H9 (cell line): ENCODE results near the gene UQCR10. TPM values are rescaled to one million over a fixed set of nuclear protein-coding genes. Genes with fewer than 3 reads are reported as not detected.

ENCODE experiments used
- DNase-seq: peaks from one replicate; pipeline ENCODE4 v3.0.0-alpha.2; 2017
- H2AFZ ChIP-seq: one replicate; pipeline ENCODE4 v1.6.1; 2013; ENCODE audit warnings: mild to moderate bottlenecking, low read length, control low read depth, moderate library complexity
- H2AK5ac ChIP-seq: 2 replicates; pipeline ENCODE4 v1.6.1; 2013; ENCODE audit warnings: low read length, control low read depth, mixed read lengths; ENCODE audit not compliant: insufficient read length
- H2BK120ac ChIP-seq: one replicate; pipeline ENCODE4 v1.6.1; 2013; ENCODE audit warnings: low read depth, mild to moderate bottlenecking, low read length, control low read depth, inconsistent platforms; ENCODE audit not compliant: poor library complexity, severe bottlenecking
- H2BK12ac ChIP-seq: 2 replicates; pipeline ENCODE4 v1.6.1; 2013; ENCODE audit warnings: low read length, control low read depth, mixed read lengths, low read depth; ENCODE audit not compliant: insufficient read length
- H2BK15ac ChIP-seq: 2 replicates; pipeline ENCODE4 v1.6.1; 2013; ENCODE audit warnings: low read depth, low read length, control low read depth
- H2BK20ac ChIP-seq: one replicate; pipeline ENCODE4 v1.6.1; 2013; ENCODE audit warnings: low read depth, mild to moderate bottlenecking, low read length, control low read depth, inconsistent platforms; ENCODE audit not compliant: poor library complexity, severe bottlenecking
- H2BK5ac ChIP-seq: 2 replicates; pipeline ENCODE4 v1.6.1; 2013; ENCODE audit warnings: low read length, control low read depth, mixed read lengths; ENCODE audit not compliant: insufficient read length
- H3K14ac ChIP-seq: 2 replicates; pipeline ENCODE4 v1.6.1; 2013; ENCODE audit warnings: low read length, control low read depth; ENCODE audit not compliant: insufficient read depth
- H3K18ac ChIP-seq: 2 replicates; pipeline ENCODE4 v1.6.1; 2013; ENCODE audit warnings: low read depth, mild to moderate bottlenecking, mixed read lengths, low read length, control low read depth; ENCODE audit not compliant: insufficient read length
- H3K23ac ChIP-seq: 2 replicates; pipeline ENCODE4 v1.6.1; 2013; ENCODE audit warnings: low read length, control low read depth, mixed read lengths, low read depth; ENCODE audit not compliant: insufficient read length
- H3K23me2 ChIP-seq: 2 replicates; pipeline ENCODE4 v1.6.1; 2013; ENCODE audit warnings: low read depth, mild to moderate bottlenecking, mixed read lengths, low read length, control low read depth; ENCODE audit not compliant: insufficient read length, poor library complexity, severe bottlenecking
- H3K27ac ChIP-seq: 2 replicates; pipeline ENCODE4 v1.5.1; 2013; ENCODE audit warnings: low read length, control low read depth, mixed read lengths, low read depth; ENCODE audit not compliant: insufficient read length
- H3K27me3 ChIP-seq: 2 replicates; pipeline ENCODE4 v1.6.1; 2013; ENCODE audit warnings: low read length, control low read depth, inconsistent platforms; ENCODE audit not compliant: insufficient read depth
- H3K4ac ChIP-seq: 2 replicates; pipeline ENCODE4 v1.6.1; 2013; ENCODE audit warnings: low read depth, mild to moderate bottlenecking, control low read depth, inconsistent platforms, low read length, moderate library complexity
- H3K4me1 ChIP-seq: 2 replicates; pipeline ENCODE4 v1.6.1; 2013; ENCODE audit warnings: low read length, control low read depth, inconsistent platforms; ENCODE audit not compliant: insufficient read depth
- H3K4me2 ChIP-seq: 2 replicates; pipeline ENCODE4 v1.6.1; 2013; ENCODE audit warnings: low read length, control low read depth, mixed read lengths; ENCODE audit not compliant: insufficient read length, insufficient read depth
- H3K56ac ChIP-seq: 2 replicates; pipeline ENCODE4 v1.6.1; 2013; ENCODE audit warnings: low read depth, mild to moderate bottlenecking, mixed read lengths, low read length, control low read depth; ENCODE audit not compliant: insufficient read length
- H3K79me1 ChIP-seq: 2 replicates; pipeline ENCODE4 v1.6.1; 2013; ENCODE audit warnings: low read depth, mild to moderate bottlenecking, moderate library complexity, low read length, control low read depth, inconsistent platforms; ENCODE audit not compliant: insufficient read depth, poor library complexity, severe bottlenecking
- H3K79me2 ChIP-seq: 2 replicates; pipeline ENCODE4 v1.6.1; 2013; ENCODE audit warnings: low read length, control low read depth, inconsistent platforms; ENCODE audit not compliant: insufficient read depth
- H3K9ac ChIP-seq: 2 replicates; pipeline ENCODE4 v1.6.1; 2013; ENCODE audit warnings: low read length, control low read depth, mixed read lengths; ENCODE audit not compliant: insufficient read length; ENCODE audit errors: extremely low read depth
- H3K9me3 ChIP-seq: one replicate; pipeline ENCODE4 v1.6.1; 2013; ENCODE audit warnings: low read depth, low read length, inconsistent platforms; ENCODE audit not compliant: control insufficient read depth
- H3T11ph ChIP-seq: one replicate; pipeline ENCODE4 v1.6.1; 2013; ENCODE audit warnings: mild to moderate bottlenecking, low read length, control low read depth, inconsistent platforms
- H4K20me1 ChIP-seq: one replicate; pipeline ENCODE4 v1.6.1; 2013; ENCODE audit not compliant: control insufficient read depth, insufficient read length, insufficient read depth
- H4K5ac ChIP-seq: 2 replicates; pipeline ENCODE4 v1.6.1; 2013; ENCODE audit warnings: low read depth, mild to moderate bottlenecking, mixed read lengths, low read length, control low read depth; ENCODE audit not compliant: insufficient read length
- H4K8ac ChIP-seq: replicated peaks from 2 replicates; pipeline ENCODE4 v1.6.1; 2013; ENCODE audit warnings: low read length, control low read depth, mixed read lengths, low read depth; ENCODE audit not compliant: insufficient read length
- H4K91ac ChIP-seq: 2 replicates; pipeline ENCODE4 v1.6.1; 2013; ENCODE audit warnings: low read depth, mild to moderate bottlenecking, moderate library complexity, mixed read lengths, low read length, control low read depth; ENCODE audit not compliant: insufficient read length
- H3K27ac Mint-ChIP-seq, 3 experiments: 2 replicates in 2 of 3; 3 replicates in 1 of 3; pipeline ENCODE4 v1.8.0; 2020 to 2021; ENCODE audit warnings: mixed read lengths in 3 of 3, mild to moderate bottlenecking in 1 of 3, moderate library complexity in 1 of 3
- H3K27me3 Mint-ChIP-seq: 2 replicates; pipeline ENCODE4 v1.8.0; 2021; ENCODE audit warnings: low read depth, mild to moderate bottlenecking, moderate library complexity, mixed read lengths
- H3K36me3 Mint-ChIP-seq, 3 experiments: 2 replicates in 2 of 3; 3 replicates in 1 of 3; pipeline ENCODE4 v1.8.0; 2020 to 2021; ENCODE audit warnings: low read depth in 3 of 3, mixed read lengths in 3 of 3; ENCODE audit not compliant: insufficient read depth in 1 of 3
- H3K4me1 Mint-ChIP-seq, 2 experiments: 2 replicates each; pipeline ENCODE4 v1.8.0; 2020; ENCODE audit warnings: mixed read lengths in 2 of 2
- H3K4me3 Mint-ChIP-seq, 2 experiments: 2 replicates in 1 of 2; 3 replicates in 1 of 2; pipeline ENCODE4 v1.8.0; 2020 to 2021; ENCODE audit warnings: mild to moderate bottlenecking in 2 of 2, mixed read lengths in 2 of 2, moderate library complexity in 1 of 2
- H3K9me3 Mint-ChIP-seq, 2 experiments: 2 replicates in 1 of 2; 3 replicates in 1 of 2; pipeline ENCODE4 v1.8.0; 2020; ENCODE audit warnings: mild to moderate bottlenecking in 2 of 2, mixed read lengths in 2 of 2, moderate library complexity in 1 of 2
- CTCF ChIP-seq: fragments of 200-600 bp; sonication (generic); conservative IDR thresholded peaks from 3 replicates; pipeline ENCODE4 v1.8.0; 2021; ENCODE audit warnings: antibody characterized with exemption, mild to moderate bottlenecking
- WGBS: extraction: QIAGEN DNeasy Blood & Tissue Kit; methylation state at CpG from one replicate; pipeline ENCODE4 v1.1.7; 2013; ENCODE audit warnings: missing lambda C conversion rate, low lambda C conversion rate, mixed read lengths; ENCODE audit not compliant: insufficient read length; ENCODE audit errors: extremely low coverage; 5-methylcytosine and 5-hydroxymethylcytosine counted together
- total RNA-seq: library from RNA; stranded (reverse); gene quantifications from 2 replicates; pipeline ENCODE4 v1.2.1, GENCODE V29; 2021

The UQCR10 gene
- total RNA-seq, 1 experiment from 2014 or later = 124 TPM

- H3K27ac Mint-ChIP-seq = peak overlapping the region in 1 of 3 experiments; percentile 58; a peak in 2 of 7 replicates
- no peaks in the 10 kb centered on the region for H3K9me3 ChIP-seq
Observed at GRCh38 chr22:29773233-29773632, 6.1 kb downstream of the UQCR10 start.

More at GRCh38 chr22:29773233-29773632, 6.1 kb downstream of the UQCR10 start:
- H2BK120ac ChIP-seq = no peak overlapping the region
- WGBS = no CpG with 5 or more reads among the region's 2 CpGs
- H3K4me3 Mint-ChIP-seq = no peak overlapping the region
- no peak overlapping the region for H2AK5ac ChIP-seq
- no peak overlapping the region for H3K9ac ChIP-seq
- H3K79me2 ChIP-seq = peaks cover 1% of the 10 kb centered on the region; the same call in 1 of the 2 replicates
- TF ChIP-seq CTCF = no peak
- H2BK15ac ChIP-seq = no peak overlapping the region
- no peaks in the 10 kb centered on the region for H3K23me2 ChIP-seq
- no peak overlapping the region for H3T11ph ChIP-seq
- H3K14ac ChIP-seq = no peak overlapping the region
- no peak overlapping the region for H3K18ac ChIP-seq
- H3K4me1 Mint-ChIP-seq = peaks cover 3 to 5% of the 10 kb centered on the region in 2 experiments
- no peak overlapping the region for H2BK12ac ChIP-seq
- H4K91ac ChIP-seq = no peak overlapping the region
- no peaks in the 10 kb centered on the region for H3K79me1 ChIP-seq
- H3K4me1 ChIP-seq = no peaks in the 10 kb centered on the region; the same call in 1 of the 2 replicates
- H3K36me3 Mint-ChIP-seq = peaks cover 12 to 25% (median 22%) of the 10 kb centered on the region in 3 experiments; a peak in 6 of 7 replicates
- no peak overlapping the region for H2BK5ac ChIP-seq
- no peak overlapping the region for H3K27ac ChIP-seq
- H2AFZ ChIP-seq = no peak overlapping the region
- H3K27me3 Mint-ChIP-seq = peaks cover 10% of the 10 kb centered on the region
- no peak overlapping the region for H2BK20ac ChIP-seq
- no peaks in the 10 kb centered on the region for H4K20me1 ChIP-seq
- H3K56ac ChIP-seq = no peak overlapping the region
- no peak overlapping the region for H3K23ac ChIP-seq
- no peak overlapping the region for H3K4ac ChIP-seq
- no peaks in the 10 kb centered on the region for H3K9me3 Mint-ChIP-seq
- H3K4me2 ChIP-seq = no peak overlapping the region
- H4K5ac ChIP-seq = no peak overlapping the region
- H3K27me3 ChIP-seq = no peaks in the 10 kb centered on the region
- DNase-seq = no peak
- no peak overlapping the region for H4K8ac ChIP-seq
